HG02571 (cell line): ENCODE measurements around the gene DLL3.
"Not testable (repeated sequence)": the region's sequence is repeated elsewhere in the genome, so short reads cannot be mapped to it uniquely, and the experiment has no call there.

Source experiments
- ATAC-seq: cut with Tn5 transposase; IDR thresholded peaks from one replicate; pipeline ENCODE4 v1.9.1; 2021; ENCODE audit warnings: mild to moderate bottlenecking, moderate library complexity; ENCODE audit not compliant: unreplicated experiment

The DLL3 gene, protein sequence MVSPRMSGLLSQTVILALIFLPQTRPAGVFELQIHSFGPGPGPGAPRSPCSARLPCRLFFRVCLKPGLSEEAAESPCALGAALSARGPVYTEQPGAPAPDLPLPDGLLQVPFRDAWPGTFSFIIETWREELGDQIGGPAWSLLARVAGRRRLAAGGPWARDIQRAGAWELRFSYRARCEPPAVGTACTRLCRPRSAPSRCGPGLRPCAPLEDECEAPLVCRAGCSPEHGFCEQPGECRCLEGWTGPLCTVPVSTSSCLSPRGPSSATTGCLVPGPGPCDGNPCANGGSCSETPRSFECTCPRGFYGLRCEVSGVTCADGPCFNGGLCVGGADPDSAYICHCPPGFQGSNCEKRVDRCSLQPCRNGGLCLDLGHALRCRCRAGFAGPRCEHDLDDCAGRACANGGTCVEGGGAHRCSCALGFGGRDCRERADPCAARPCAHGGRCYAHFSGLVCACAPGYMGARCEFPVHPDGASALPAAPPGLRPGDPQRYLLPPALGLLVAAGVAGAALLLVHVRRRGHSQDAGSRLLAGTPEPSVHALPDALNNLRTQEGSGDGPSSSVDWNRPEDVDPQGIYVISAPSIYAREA

DNA sequence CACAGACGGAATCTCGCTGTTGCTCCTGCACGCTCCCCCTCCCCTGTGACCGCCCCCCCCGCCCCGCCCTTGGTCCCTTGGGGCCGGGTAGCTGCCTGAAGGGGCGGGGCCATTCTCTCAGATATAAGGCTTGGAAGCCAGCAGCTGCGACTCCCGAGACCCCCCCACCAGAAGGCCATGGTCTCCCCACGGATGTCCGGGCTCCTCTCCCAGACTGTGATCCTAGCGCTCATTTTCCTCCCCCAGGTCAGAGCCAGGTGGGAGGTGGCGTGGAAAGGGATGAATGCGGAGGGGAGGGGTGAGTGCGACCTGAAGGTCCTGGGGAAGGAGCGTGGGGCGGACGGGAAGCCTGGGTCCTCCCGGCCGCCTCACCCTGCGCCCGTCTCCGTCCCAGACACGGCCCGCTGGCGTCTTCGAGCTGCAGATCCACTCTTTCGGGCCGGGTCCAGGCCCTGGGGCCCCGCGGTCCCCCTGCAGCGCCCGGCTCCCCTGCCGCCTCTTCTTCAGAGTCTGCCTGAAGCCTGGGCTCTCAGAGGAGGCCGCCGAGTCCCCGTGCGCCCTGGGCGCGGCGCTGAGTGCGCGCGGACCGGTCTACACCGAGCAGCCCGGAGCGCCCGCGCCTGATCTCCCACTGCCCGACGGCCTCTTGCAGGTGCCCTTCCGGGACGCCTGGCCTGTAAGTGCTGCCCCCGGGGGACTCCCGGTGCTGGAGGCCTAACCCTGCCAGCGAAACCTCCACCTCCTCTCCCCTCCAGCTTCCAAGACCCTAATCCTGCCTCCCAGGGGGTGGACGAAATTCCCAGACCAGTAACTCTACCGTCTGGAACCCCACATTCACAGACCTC is at the start of gene DLL3:
DLL3 (plus strand) TSS at position 150 of the 845 bp plus-strand sequence; CDS start at position 178, 28 bp downstream.
- no peak for ATAC-seq

DNA sequence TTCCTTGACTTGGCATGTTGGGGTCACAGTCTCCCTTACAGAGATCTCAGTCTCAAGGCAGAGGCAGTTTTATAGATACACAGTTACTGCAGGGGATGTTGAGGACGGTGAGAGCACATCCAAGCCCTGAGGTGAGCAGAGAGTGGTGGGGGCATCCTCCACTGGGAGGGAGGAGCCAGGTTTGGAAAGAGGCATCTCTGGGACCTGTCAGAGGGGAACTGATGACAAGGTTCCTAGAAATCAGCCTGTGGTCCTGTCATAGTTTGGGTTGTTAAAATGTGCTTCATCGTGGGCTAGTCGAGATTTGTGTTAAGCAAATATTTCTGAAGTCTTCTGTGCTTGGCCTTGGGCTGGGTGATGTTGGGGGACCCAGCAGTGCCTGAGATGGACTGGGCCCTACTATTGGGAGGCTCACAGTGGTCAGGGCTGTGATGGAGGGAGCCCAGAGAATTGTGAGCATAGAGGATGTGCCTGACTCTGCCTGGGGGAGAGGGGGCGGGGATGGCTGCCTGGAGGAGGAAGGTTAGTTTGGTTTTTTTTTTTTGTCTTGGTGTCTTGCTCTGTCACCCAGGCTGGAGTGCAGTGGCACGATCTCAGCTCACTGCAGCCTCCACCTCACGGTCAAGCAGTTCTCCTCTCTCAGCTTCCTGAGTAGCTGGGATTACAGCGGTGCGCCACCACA is 49.5 kb upstream of the DLL3 start:
- ATAC-seq, result no peak

DNA sequence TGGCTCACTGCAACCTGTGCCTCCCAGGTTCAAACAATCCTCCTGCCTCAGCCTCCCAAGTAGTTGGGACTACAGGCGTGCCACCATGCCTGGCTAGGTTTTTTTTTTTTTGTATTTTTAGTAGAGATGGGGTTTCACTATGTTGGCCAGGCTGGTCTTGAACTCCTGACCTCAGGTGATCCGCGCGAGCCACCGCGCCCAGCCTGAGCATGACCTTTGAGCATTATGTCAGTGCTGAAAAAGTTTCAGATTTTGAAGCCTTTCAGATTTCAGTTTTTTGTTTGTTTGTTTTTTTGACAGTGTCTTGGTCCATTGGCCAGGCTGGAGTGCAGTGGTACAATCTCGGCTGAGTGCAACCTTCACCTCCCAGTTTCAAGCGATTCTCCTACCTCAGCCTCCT is 47.5 kb upstream of the DLL3 start:
- ATAC-seq, result not testable (repeated sequence)

DNA sequence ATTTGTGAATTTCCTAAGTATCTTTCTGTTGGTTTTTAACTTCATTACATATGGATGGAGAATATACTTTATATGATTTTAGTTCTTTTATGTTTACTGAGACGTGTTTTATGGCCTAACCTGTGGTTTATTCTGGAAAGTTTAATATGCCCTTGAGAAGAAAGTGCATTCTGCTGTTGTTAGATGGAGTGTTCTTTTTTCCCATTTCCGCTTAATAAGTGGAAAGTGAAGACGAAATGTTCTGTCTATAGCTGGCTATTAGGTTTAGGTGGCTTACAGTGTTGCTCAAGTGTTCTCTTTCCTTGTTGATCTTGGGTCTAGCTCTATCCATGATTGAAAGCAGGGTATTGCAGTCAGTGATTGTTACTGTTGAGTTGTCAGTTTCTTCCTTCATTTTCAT is 35.3 kb upstream of the DLL3 start:
- no peak for ATAC-seq

DNA sequence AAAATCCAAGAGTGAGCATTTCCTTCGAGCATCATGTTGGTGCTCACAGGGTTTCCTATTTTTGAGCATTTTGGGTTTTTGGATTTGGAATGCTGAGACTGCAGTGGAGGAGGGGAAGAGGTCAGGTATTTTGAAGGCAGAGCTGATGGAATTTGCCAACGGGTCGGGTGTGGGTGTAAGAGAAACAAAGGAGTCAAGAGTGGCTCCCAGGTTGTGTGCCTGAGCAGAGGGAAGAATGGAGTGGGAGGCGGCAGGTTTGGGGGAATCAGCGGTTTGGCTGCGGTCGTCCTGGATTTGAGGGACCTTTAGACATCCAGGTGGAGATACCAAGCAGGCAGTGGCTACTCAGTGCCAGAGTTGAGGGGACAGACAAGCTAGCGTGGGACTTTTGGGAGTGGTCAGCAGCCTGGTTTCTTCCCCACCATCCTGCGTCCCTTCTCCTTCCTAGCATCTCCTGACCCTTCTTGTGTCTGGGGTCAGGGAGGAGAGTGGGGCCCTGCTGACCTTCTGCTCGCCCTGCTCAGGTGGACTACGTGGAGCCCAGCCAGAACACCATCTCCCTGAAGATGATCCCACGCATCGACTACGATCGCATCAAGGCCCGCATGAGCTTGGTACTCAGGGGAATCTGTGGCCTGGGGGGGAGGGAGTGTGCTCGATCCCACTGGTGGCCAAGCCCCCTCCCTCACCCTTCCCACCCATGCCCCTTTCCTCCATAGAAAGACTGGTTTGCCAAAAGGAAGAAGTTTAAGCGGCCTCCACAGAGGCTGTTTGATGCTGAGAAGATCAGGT is 32.6 kb upstream of the DLL3 start:
- ATAC-seq, result no peak

DNA sequence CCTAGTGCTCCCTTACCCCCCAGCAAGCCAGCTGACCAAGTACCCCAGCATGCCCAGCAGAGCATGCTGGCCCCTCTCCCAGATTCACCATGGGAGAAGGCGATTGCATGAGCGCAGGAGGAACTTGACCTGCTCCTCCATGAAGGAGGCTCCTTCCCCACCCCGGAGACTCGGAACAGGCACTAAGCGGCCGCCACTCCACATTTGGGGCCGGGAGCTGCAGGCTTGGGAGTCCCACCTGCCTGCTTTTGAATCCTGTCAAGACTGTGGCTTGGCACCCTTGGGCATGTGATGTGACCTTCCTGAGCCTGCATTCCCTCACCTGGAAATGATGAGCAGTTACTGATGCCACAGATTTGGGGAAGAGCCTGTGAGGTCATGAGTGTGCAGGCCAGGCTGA is 30.8 kb upstream of the DLL3 start:
- no peak for ATAC-seq

DNA sequence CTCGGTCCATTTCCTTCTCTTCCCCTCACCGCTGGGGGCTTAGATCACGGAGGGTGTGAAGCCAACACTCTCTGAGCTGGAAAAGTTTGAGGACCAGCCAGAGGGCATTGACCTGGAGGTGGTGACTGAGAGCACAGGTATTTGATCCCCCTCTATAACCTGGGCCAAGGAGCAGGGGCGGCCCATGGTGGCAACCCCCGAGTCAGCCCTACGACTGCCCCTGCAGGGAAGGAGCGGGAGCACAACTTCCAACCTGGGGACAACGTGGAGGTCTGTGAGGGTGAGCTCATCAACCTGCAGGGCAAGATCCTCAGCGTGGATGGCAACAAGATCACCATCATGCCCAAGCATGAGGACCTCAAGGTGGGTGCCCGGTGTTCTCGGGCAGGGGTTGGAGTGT is 29.7 kb upstream of the DLL3 start:
- ATAC-seq, result no peak

DNA sequence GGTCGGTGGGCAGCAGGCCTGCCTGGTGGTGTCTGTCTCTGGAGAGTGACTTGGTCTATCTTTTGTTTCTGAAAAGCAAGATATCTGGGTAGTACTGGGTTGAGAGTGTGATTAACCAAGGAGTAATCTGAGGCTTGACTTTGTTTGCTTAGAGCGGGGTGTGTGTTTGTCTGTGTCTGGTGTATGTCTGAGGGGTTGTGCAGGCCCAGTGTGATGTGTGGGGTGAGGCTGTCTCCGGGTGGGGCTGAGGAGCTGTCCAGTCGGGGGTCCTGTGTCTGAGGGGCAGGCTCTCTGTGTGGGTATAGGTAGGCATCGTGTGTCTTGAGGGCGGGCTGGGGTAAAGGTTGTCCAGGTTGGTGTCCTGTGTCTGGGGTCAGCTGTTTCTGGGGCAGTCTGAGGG is 29.2 kb upstream of the DLL3 start:
- ATAC-seq, result no peak

DNA sequence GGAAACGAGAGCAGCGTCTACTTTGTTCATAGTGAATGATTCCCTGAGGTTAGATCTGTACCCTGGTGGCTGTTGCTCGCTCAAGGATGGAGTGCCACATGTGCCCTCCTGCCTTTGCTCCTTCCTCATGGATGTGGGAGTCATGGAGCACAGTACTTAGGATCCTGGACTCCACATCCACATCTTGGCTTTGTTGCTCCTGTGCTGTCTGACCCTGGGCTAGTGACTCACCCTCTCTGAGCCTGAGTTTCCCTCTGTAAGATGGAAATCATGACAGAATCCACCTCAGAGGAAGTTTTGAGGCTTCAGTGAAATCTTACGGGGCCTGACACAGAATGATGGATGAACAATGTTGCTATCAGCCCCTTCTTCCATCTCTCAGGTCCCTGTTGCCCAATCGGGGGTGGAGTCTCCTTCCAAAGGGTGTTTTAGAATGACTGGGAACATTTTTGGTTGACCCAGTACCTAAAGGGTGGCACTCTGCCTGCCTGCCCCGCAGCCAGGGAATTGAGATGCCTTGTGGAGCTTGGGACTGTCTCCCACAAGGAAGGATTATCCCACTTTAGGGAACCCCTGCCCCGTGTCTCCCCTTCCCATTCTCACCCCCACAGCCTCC is 27.9 kb upstream of the DLL3 start:
- ATAC-seq, result no peak

DNA sequence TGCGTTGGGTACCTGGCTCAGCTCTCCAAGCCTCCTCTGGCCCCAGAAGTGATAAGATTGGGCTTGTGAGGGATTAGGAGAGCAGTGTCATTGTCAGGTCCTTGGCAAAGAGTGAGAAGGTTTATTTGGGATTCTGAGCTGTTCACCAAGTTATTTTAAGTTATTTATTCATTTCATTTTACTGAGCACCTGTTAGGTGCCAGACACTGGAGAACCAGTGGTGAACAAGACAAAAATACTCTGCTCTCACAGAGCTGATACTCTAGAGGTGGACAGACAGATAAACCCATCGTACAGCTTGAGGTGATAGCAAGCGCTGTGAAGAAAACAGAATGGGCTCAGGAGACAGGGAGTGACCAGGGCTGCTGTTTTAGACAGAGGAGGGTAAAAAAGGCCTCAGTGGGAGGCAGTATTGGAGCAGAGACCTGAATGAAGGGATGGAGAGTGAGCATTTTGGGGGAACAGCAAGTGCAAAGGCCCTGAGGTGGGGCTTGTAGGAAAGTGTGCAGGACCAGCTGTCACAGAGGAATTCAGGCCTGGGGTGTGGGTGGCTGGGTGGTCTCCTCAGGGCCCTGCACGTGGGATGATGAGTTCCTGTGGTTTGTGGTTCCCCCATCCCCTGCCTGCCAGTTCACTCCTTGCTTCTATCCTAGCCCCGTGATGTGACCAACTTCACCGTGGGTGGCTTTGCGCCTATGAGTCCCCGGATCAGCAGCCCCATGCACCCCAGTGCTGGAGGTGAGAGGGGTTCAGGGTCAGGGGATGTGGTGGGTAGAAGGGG is 26.8 kb upstream of the DLL3 start:
- no peak for ATAC-seq

DNA sequence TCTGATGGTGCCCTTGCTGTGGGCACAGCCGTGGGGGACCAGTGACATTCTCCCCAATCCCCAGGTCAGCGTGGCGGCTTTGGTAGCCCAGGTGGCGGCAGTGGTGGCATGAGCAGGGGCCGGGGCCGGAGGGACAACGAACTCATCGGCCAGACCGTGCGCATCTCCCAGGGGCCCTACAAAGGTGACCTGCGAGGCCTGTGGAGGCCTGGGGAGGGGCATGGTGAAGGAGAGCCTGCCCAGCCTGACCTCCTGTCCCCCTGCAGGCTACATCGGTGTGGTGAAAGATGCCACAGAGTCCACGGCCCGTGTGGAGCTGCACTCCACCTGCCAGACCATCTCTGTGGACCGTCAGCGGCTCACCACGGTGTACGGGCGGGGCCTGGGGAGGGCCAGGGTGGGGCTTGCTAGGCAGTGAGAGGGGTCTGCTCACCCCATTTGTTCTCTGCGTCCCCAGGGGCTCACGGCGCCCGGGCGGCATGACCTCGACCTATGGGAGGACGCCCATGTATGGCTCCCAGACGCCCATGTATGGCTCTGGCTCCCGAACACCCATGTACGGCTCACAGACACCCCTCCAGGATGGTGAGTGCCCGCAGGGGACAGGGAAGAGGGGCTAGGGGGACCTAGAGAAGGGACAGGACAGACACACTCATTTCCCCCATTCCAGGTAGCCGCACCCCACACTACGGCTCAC is 25.9 kb upstream of the DLL3 start:
- ATAC-seq, result no peak

DNA sequence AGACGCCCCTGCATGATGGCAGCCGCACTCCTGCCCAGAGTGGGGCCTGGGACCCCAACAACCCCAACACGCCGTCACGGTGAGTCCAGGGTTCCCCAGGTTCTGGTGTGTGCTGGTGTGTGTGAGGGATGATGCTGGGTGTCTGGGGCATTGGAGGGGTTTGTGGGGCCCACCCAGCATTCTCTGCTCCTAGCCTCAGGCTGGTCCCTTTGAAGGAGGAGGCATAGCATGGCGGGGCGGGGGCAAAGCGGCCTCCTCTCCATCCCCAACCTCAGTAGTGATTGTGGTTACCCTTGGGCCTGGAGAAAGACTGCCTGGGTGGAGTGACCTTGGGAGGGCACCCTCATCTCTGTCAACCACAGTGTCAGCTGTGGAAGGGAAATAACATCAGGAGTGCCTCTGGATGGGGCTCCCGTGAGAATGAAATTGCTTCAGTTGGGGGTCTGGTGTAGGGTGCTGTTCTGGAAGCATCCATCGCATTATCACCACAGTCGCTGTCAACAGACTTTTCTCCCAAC is 25.2 kb upstream of the DLL3 start:
- no peak for ATAC-seq

DNA sequence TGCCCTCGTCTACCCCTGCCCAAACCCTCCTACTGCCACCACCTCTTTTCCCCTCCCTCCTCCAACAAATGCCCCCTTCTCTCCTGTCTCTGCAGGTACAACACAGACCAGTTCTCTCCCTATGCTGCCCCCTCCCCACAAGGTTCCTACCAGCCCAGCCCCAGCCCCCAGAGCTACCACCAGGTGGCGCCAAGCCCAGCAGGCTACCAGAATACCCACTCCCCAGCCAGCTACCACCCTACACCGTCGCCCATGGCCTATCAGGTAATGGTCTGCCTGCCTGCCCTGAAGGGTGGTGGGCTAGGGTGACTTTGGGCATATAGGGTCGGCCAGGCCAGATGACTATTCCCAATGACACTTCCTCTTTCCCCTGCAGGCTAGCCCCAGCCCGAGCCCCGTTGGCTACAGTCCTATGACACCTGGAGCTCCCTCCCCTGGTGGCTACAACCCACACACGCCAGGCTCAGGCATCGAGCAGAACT is 24.6 kb upstream of the DLL3 start:
- no peak for ATAC-seq

DNA sequence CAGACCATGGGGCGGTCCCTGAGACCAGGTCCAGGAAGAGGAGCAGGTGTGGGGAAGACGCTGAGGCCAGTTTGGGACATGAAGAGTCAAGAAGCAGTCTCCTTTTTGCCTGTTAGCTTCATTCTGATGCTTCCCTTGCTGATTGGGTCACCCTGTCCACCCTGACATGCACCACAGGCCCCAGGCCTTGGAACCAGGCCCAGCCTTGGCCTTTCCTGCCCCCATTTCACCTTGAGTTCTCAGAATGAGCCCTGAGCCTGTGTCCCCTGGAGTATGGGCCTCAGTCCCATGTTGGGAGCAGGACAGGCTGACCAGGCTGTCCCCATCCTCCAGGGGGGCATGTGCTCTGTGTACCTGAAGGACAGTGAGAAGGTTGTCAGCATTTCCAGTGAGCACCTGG is 23.0 kb upstream of the DLL3 start:
- ATAC-seq, result no peak

DNA sequence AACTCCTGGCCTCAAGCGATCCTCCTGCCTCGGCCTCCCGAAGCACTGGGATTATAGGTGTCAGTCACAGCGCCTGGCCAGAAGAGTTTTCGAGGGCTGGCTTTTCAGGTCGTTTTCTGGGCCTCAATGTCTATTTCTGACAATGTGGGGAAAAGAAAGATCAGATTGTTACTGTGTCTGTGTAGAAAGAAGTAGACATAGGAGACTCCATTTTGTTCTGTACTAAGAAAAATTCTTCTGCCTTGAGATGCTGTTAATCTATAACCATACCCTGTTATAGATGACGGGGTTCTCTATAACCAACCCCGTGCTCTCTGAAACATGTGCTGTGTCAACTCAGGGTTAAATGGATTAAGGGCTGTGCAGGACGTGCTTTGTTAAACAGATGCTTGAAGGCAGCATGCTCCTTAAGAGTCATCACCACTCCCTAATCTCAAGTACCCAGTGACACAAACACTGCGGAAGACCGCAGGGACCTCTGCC is 19.4 kb upstream of the DLL3 start:
- ATAC-seq, result not testable (repeated sequence)

DNA sequence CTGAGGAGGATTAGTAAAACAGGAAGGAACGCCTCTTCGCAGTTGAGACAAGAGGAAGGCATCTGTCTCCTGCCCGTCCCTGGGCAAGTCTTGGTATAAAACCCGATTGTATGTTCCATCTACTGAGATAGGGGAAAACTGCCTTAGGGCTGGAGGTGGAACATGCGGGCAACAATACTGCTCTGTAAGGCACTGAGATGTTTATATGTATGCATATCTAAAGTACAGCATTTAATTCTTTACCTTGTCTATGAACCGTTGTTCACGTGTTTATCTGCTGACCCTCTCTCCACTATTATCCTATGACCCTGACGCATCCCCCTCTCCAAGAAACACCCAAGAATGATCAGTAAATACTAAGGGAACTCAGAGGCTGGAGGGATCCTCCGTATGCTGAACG is 18.8 kb upstream of the DLL3 start:
- no peak for ATAC-seq

DNA sequence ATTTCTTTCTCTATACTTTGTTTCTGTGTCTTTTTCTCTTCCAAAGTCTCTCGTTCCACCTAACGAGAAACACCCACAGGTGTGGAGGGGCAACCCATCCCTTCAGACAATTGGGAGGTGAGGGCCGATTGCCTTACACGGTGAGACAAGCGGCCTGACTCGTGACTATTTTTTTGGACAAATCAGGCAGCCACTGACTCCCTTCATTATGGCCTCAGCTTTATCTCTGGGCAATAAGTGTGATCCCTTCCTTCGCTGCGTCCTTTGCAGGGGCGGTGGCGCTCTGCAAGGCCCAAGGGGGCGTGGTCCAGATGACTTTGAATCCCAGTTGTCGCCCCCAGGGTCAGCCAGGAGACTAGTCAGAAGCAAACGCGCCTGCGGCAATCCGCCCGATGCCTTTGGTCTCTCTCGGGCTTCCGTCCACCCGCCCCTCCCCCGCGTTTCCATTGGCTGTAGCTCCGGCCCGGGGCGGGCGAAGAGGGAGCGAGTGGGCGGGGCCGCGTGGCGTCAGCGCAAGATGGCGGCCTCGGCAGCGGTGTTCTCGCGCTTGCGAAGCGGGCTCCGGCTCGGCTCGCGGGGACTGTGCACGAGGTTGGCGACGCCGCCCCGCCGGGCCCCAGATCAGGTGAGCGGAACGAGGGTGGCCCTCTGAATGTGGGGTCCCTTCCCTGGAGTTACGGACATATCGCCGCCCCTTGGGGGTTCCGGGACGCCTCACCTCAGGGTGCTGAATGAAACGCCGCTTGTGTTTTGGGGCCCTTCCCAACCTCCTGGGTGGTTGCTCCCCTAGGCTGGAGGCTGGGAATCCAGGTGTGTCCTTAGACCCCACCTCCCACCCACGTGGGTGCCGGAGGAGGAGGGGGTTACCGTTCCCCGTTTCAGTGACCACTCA is 18.2 kb upstream of the DLL3 start, which contains the start of gene TIMM50:
TIMM50 (plus strand) TSS at position 502 of the 892 bp plus-strand sequence; CDS start at position 518, 16 bp downstream.
- ATAC-seq, result peak; percentile 88
